SU-DHL-6 (cell line): ENCODE results near the gene SMIM45.
A peak's percentile ranks its signal among the peaks of the same experiment; 100 is the strongest.

ENCODE experiments used
- H2AFZ ChIP-seq: fragments of 200-600 bp; sonication (generic); 2 replicates; pipeline ENCODE4 v1.6.1; 2014; ENCODE audit warnings: low read depth, mild to moderate bottlenecking, moderate library complexity, mixed read lengths, antibody characterized with exemption, low read length; ENCODE audit not compliant: severe bottlenecking
- H3F3A ChIP-seq: fragments of 200-600 bp; shearing (Covaris generic); 2 replicates; pipeline ENCODE4 v1.6.0; 2016; ENCODE audit warnings: antibody characterized with exemption, mild to moderate bottlenecking; ENCODE audit not compliant: insufficient read depth
- H3K27ac ChIP-seq: fragments of 200-600 bp; sonication (generic); 2 replicates; pipeline ENCODE4 v1.5.1; 2016; ENCODE audit warnings: low read depth, mild to moderate bottlenecking, low read length, moderate library complexity, mixed read lengths
- H3K27me3 ChIP-seq: fragments of 200-600 bp; sonication (generic), shearing (Covaris generic); 2 replicates; pipeline ENCODE4 v1.6.0; 2014; ENCODE audit warnings: mild to moderate bottlenecking, low read length
- H3K36me3 ChIP-seq: fragments of 200-600 bp; sonication (generic); 2 replicates; pipeline ENCODE4 v1.6.1; 2014; ENCODE audit warnings: mild to moderate bottlenecking, low read length, mixed read lengths
- H3K4me2 ChIP-seq: fragments of 300-600, 200-600 bp; shearing (Covaris generic), sonication (generic); 2 replicates; pipeline ENCODE4 v1.6.0; 2014; ENCODE audit warnings: low read length, low read depth, mild to moderate bottlenecking; ENCODE audit not compliant: poor library complexity, severe bottlenecking
- H3K4me3 ChIP-seq: fragments of 200-600 bp; sonication (generic); 2 replicates; pipeline ENCODE4 v1.5.1; 2014; ENCODE audit warnings: antibody characterized with exemption, low read length, mild to moderate bottlenecking, mixed read lengths; ENCODE audit not compliant: insufficient read depth, poor library complexity, severe bottlenecking
- H3K79me2 ChIP-seq: fragments of 200-600 bp; sonication (generic); 2 replicates; pipeline ENCODE4 v1.6.1; 2014; ENCODE audit warnings: mild to moderate bottlenecking, low read length, moderate library complexity; ENCODE audit not compliant: insufficient read depth
- H3K9ac ChIP-seq: fragments of 200-600 bp; sonication (generic); 2 replicates; pipeline ENCODE4 v1.7.0; 2014; ENCODE audit warnings: mild to moderate bottlenecking, low read length
- H3K9me2 ChIP-seq: fragments of 200-600 bp; sonication (generic); replicated peaks from 2 replicates; pipeline ENCODE4 v1.6.1; 2014; ENCODE audit warnings: low read length; ENCODE audit not compliant: insufficient read depth
- H3K9me3 ChIP-seq: fragments of 200-600 bp; sonication (generic); 2 replicates; pipeline ENCODE4 v1.6.1; 2014; ENCODE audit warnings: low read length, mixed read lengths; ENCODE audit not compliant: insufficient read depth
- H4K20me1 ChIP-seq: fragments of 200-600 bp; sonication (generic); 2 replicates; pipeline ENCODE4 v1.6.1; 2014; ENCODE audit warnings: low read depth, mild to moderate bottlenecking, antibody characterized with exemption, low read length, moderate library complexity, mixed read lengths
- CTCF ChIP-seq: fragments of 200-600 bp; sonication (generic); IDR thresholded peaks from one replicate; pipeline ENCODE4 v1.5.1; 2017; ENCODE audit warnings: antibody characterized with exemption, mild to moderate bottlenecking, low read length, moderate library complexity; ENCODE audit not compliant: insufficient read depth, poor library complexity, severe bottlenecking
- EZH2phosphoT487 ChIP-seq: fragments of 200-600 bp; sonication (generic), shearing (Covaris generic); conservative IDR thresholded peaks from 2 replicates; pipeline ENCODE4 v1.6.1; 2018; ENCODE audit warnings: mild to moderate bottlenecking, antibody characterized with exemption, low read length, moderate library complexity, mixed read lengths

Gene SMIM45

GRCh38 chr22:41995211-41995610, 43.3 kb downstream of the SMIM45 start:
- H3K9ac ChIP-seq = no peak overlapping the region
- H3K27ac ChIP-seq = no peak overlapping the region
- H3K36me3 ChIP-seq = no peaks in the 10 kb centered on the region
- H3K9me3 ChIP-seq = no peaks in the 10 kb centered on the region
- H4K20me1 ChIP-seq = no peaks in the 10 kb centered on the region
- H3F3A ChIP-seq = no peaks in the 10 kb centered on the region
- no peak overlapping the region for H3K4me3 ChIP-seq
- H3K79me2 ChIP-seq = no peaks in the 10 kb centered on the region
- H2AFZ ChIP-seq = no peak overlapping the region
- no peaks in the 10 kb centered on the region for H3K27me3 ChIP-seq
- TF ChIP-seq EZH2phosphoT487 = no peak
- TF ChIP-seq CTCF = no peak
- H3K4me2 ChIP-seq = no peak overlapping the region
- H3K9me2 ChIP-seq = no peaks in the 10 kb centered on the region

DNA sequence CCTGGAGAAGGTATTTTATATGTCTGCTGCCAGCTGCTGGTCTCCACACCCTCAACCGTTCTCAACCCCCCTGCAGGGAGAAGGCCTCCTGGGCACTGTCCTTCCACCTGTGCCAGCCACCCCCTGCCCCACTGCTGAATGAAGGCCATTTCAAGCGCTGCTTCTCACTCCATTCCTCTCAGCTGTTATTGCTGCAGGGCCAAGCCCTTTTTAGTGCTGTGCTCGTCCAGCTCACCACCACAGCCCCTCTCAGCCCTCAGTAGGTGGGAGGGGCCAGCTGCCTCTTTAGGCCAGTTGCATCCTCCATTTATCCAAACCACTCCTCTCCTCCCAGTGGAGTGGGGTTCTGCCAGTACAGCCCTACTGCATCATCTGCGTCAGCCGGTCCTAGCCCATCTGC, 44.9 kb downstream of the SMIM45 start:
- Histone ChIP-seq H3K79me2 (no peaks in the 10 kb centered on the region), H3K4me2 (no peak overlapping the region), H3K27me3 (no peaks in the 10 kb centered on the region), H3K4me3 (no peak overlapping the region), H3K27ac (no peak overlapping the region), H3K9me2 (no peaks in the 10 kb centered on the region), H4K20me1 (no peaks in the 10 kb centered on the region), H3K9ac (no peak overlapping the region), H3F3A (no peaks in the 10 kb centered on the region), H2AFZ (no peak overlapping the region), H3K9me3 (no peaks in the 10 kb centered on the region), H3K36me3 (no peaks in the 10 kb centered on the region)
- TF ChIP-seq CTCF (no peak), EZH2phosphoT487 (no peak)

DNA sequence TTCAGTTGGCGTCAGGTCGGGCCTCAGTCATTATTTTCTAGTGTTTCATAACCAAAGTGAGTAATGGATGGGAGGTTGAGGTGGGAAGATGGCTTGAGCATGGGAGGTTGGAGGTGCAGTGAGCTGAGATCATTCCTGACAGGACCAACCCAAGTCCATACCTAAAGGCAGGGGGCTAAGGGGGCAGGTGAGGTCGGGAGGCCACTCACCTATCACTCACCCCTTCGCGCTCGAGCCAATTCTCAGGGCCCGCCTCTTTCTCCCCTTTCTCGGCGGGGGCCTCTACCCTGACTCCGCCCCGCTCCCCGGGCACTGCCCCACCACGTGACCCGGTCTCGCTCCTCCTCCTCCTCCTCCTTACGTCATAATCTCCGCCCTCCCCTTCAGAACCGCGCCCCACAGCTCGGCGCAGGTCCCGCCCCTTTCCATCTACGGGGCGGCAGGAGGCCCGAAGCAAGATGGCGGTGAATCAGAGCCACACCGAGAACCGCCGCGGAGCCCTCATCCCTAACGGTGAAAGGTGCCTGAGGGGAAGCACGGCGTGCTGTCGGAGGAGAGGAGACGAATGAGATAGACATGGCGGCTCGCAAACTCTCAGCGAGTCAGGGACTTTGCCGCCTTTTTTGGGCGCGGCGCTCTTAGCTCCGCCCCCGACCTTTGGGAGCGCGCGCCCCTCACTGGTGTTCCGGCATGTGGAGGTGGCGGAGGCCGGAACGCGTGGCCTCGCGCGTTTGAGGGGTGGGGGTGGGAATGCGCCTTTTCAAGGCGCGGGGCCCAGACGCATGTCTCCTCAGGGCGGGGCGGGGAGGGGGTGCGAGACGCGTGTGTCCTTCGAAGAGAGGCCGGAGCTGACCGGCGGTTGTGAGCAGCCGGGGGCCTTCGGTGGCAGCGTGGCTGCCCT, 46.7 kb downstream of the SMIM45 start, which contains the start of gene WBP2NL:
Gene WBP2NL, plus strand, starts transcription at position 428 of the 901 bp plus-strand sequence. Its CDS starts 31 bp downstream, at position 459.
- peak within 1 kb of the TSS; percentile 56 for H3K4me2 ChIP-seq
- H3K9me3 ChIP-seq = no peaks in the 10 kb centered on the region
- peak within 1 kb of the TSS; percentile 29; the same call in 1 of the 2 replicates for H3K9ac ChIP-seq
- H3K27me3 ChIP-seq = no peaks in the 10 kb centered on the region
- no peaks in the 10 kb centered on the region for H3K79me2 ChIP-seq
- no peaks in the 10 kb centered on the region for H3K36me3 ChIP-seq
- peak within 1 kb of the TSS; percentile 85 for H2AFZ ChIP-seq
- no peaks in the 10 kb centered on the region for H4K20me1 ChIP-seq
- no peaks in the 10 kb centered on the region for H3F3A ChIP-seq
- no peaks in the 10 kb centered on the region for H3K9me2 ChIP-seq
- peak within 1 kb of the TSS; percentile 42 for H3K4me3 ChIP-seq
- no peak for TF ChIP-seq CTCF
- TF ChIP-seq EZH2phosphoT487 = no peak
- H3K27ac ChIP-seq = no peak within 1 kb of the TSS
